Right lobe of liver (tissue), 6 donors: ENCODE data around the gene MMD2. TPM values are rescaled to one million over a fixed set of nuclear protein-coding genes. Genes with fewer than 3 reads are reported as not detected.
"Not testable (repeated sequence)": the region's sequence is repeated elsewhere in the genome, so short reads cannot be mapped to it uniquely, and the experiment has no call there.

ENCODE experiments used
- ATAC-seq, 4 donors: fragments of 200-7000 bp; cut with Tn5 transposase; one replicate each; pipeline ENCODE4 v1.9.1; 2020; ENCODE audit warnings: mild to moderate bottlenecking in 4 of 4, moderate library complexity in 4 of 4
- DNase-seq, 3 donors: peaks; one replicate each; pipeline ENCODE4 v3.0.0-alpha.2; 2020
- H3K27ac ChIP-seq, 3 donors: fragments of 200-600 bp; one replicate each; pipeline ENCODE4 v1.8.0; 2022
- H3K27me3 ChIP-seq, 2 donors: fragments of 200-600 bp; one replicate each; pipeline ENCODE4 v1.8.0; 2022
- H3K36me3 ChIP-seq, 4 donors: fragments of 200-600 bp; sonication (generic) in 1 of 4; one replicate each; pipeline versions ENCODE4 v1.5.1 to v1.8.0; 2017 to 2022; ENCODE audit warnings: control low read depth in 1 of 4
- H3K4me1 ChIP-seq, 4 donors: fragments of 200-600 bp; sonication (generic) in 1 of 4; one replicate each; pipeline versions ENCODE4 v1.5.1 to v1.8.0; 2017 to 2022; ENCODE audit warnings: control low read depth in 1 of 4
- H3K4me3 ChIP-seq, 3 donors: fragments of 200-600 bp; one replicate each; pipeline ENCODE4 v1.8.0; 2022
- H3K9me3 ChIP-seq, 4 donors: fragments of 200-600 bp; sonication (generic) in 1 of 4; one replicate each; pipeline versions ENCODE4 v1.5.1 to v1.8.0; 2017 to 2022; ENCODE audit warnings: control low read depth in 1 of 4
- CTCF ChIP-seq, 4 donors: fragments of 200-600 bp in 3 of 4; fragments of 450-650 bp in 1 of 4; IDR thresholded peaks; one replicate each; pipeline versions ENCODE4 v1.5.1 to v1.8.0; 2016 to 2022; ENCODE audit warnings: antibody characterized with exemption in 4 of 4, mild to moderate bottlenecking in 2 of 4
- POLR2A ChIP-seq: fragments of 450-650 bp; IDR thresholded peaks from one replicate; pipeline ENCODE4 v1.6.1; 2017; ENCODE audit warnings: antibody characterized with exemption, mild to moderate bottlenecking
- WGBS: methylation state at CpG from one replicate; pipeline ENCODE4 v1.1.6; 2018; ENCODE audit warnings: low coverage, low lambda C conversion rate; ENCODE audit not compliant: insufficient coverage; ENCODE audit errors: missing lambda C conversion rate; 5-methylcytosine and 5-hydroxymethylcytosine counted together
- intact Hi-C, 2 donors: fragments of 100-400 bp; cut with DNase I; formaldehyde crosslinking; loops; one replicate each; pipeline versions ENCODE4 v1.11.2 to v1.14.1; 2022
- total RNA-seq, 6 experiments: library from RNA; depleted of rRNA in 2 of 6; stranded (reverse); fragments of >200 nt in 2 of 6; fragmentation: NEBNext Ultra II Directional in 3 of 6; extraction: Animal tissue kit (Norgen Biotek cat#: 25700) in 3 of 6; gene quantifications; one replicate each; pipeline versions ENCODE4 v1.1.0 to v1.2.4, GENCODE V29; 2016 to 2023
- donor health status: DM: no; HTN: yes; CAD: no.
- donor health status: DM: no; HTN: no; CAD: no.
- donor health status: DM: no; HTN: no; CAD: no.
- donor health status: DM: no; HTN: yes; CAD: no.
- donor health status: DM: no; HTN: yes; CAD: no.

The MMD2 gene
- total RNA-seq, 6 experiments from 2014 or later: not detected

- DNase-seq (no peak), ATAC-seq (peak in 1 of 4 donors; percentile 11)
- Histone ChIP-seq H3K27me3 (no peaks in the 10 kb centered on the region), H3K4me1 (no peaks in the 10 kb centered on the region), H3K9me3 (no peaks in the 10 kb centered on the region), H3K27ac (no peak overlapping the region), H3K4me3 (no peak overlapping the region), H3K36me3 (peaks cover 0 to 30% (median 4%) of the 10 kb centered on the region in 4 donors)
- intact Hi-C loops: no loop called here
- TF ChIP-seq POLR2A (no peak), CTCF (IDR thresholded peaks at IDR 0.05) (no peak)
- 89% methylated on average over 3 of the region's 10 CpGs for WGBS
Observed at GRCh38 chr7:4995429-4995969, 36.5 kb upstream of the MMD2 start.

- no peak for DNase-seq
- intact Hi-C loops: no loop called here
- Histone ChIP-seq H3K36me3 (peaks cover 0 to 40% (median 5%) of the 10 kb centered on the region in 4 donors), H3K4me3 (no peak overlapping the region), H3K9me3 (no peaks in the 10 kb centered on the region), H3K4me1 (no peaks in the 10 kb centered on the region), H3K27me3 (no peaks in the 10 kb centered on the region), H3K27ac (no peak overlapping the region)
- ATAC-seq: no peak
- 100% methylated on average over 2 of the region's 8 CpGs for WGBS
- TF ChIP-seq POLR2A (no peak), CTCF (IDR thresholded peaks at IDR 0.05) (no peak)
Observed at GRCh38 chr7:4993471-4993870, 34.5 kb upstream of the MMD2 start.

GRCh38 chr7:4982741-4983140 is 23.8 kb upstream of the MMD2 start:
- not testable (repeated sequence) for H3K27ac ChIP-seq

GRCh38 chr7:4981295-4981890 is 22.4 kb upstream of the MMD2 start:
- H3K4me3 ChIP-seq, H3K4me1 ChIP-seq, DNase-seq, H3K9me3 ChIP-seq, intact Hi-C loops, H3K27me3 ChIP-seq, H3K27ac ChIP-seq, ATAC-seq: not testable (repeated sequence)
- peaks cover 0 to 47% (median 13%) of the 10 kb centered on the region in 4 donors for H3K36me3 ChIP-seq
- 97% methylated on average over 14 of the region's 17 CpGs for whole genome bisulfite sequencing

More at GRCh38 chr7:4982741-4983140, 23.8 kb upstream of the MMD2 start:
- H3K4me1 ChIP-seq, intact Hi-C loops, DNase-seq, H3K4me3 ChIP-seq, H3K27me3 ChIP-seq, H3K9me3 ChIP-seq: not testable (repeated sequence)
- peaks cover 0 to 45% (median 12%) of the 10 kb centered on the region in 4 donors for H3K36me3 ChIP-seq
- peak in 1 of 4 donors; percentile 25 for ATAC-seq
- no CpG with 5 or more reads among the region's 2 CpGs for WGBS

- H3K4me1 ChIP-seq, H3K27me3 ChIP-seq, intact Hi-C loops, ATAC-seq, H3K4me3 ChIP-seq, DNase-seq, H3K9me3 ChIP-seq, H3K27ac ChIP-seq: not testable (repeated sequence)
- 90% methylated on average over 6 of the region's 13 CpGs for WGBS
- peaks cover 0 to 23% (median 11%) of the 10 kb centered on the region in 4 donors for H3K36me3 ChIP-seq
Observed at GRCh38 chr7:4975626-4976025, 16.6 kb upstream of the MMD2 start.

GRCh38 chr7:4973728-4974198 is 14.8 kb upstream of the MMD2 start:
- Histone ChIP-seq H3K27ac (peak overlapping the region; percentile 64 to 67 (median 65)), H3K9me3 (no peaks in the 10 kb centered on the region), H3K36me3 (peaks cover 0 to 20% (median 9%) of the 10 kb centered on the region in 4 donors), H3K4me1 (peaks cover 0 to 9% (median 0%) of the 10 kb centered on the region in 4 donors), H3K27me3 (no peaks in the 10 kb centered on the region), H3K4me3 (peak overlapping the region; percentile 71 to 79 (median 75))
- TF ChIP-seq CTCF (IDR thresholded peaks at IDR 0.05) (peak; percentile 70 to 86 (median 82)), POLR2A (peak; percentile 41)
- ATAC-seq (peak; percentile 98 to 99 (median 98)), DNase-seq (peak; percentile 92 to 93 (median 93))
- intact Hi-C loops: loop anchor here in 1 of 2 donors (5.0 kb wide), 1 partner anchor 114 kb away; no protein-coding TSS in a partner anchor
- 6% methylated on average over 24 of the region's 41 CpGs for WGBS

GRCh38 chr7:4972446-4972845 is 13.5 kb upstream of the MMD2 start:
- intact Hi-C loops: loop anchor here in 1 of 2 donors (5.0 kb wide), 1 partner anchor 115 kb away; no protein-coding TSS in a partner anchor
- DNase-seq, H3K27ac ChIP-seq, H3K9me3 ChIP-seq, H3K4me1 ChIP-seq, H3K27me3 ChIP-seq, H3K4me3 ChIP-seq, ATAC-seq: not testable (repeated sequence)
- 66% methylated on average over 4 of the region's 10 CpGs for WGBS
- peaks cover 0 to 12% (median 1%) of the 10 kb centered on the region in 4 donors for H3K36me3 ChIP-seq
